Neural progenitor cell (in vitro differentiated cells): ENCODE data around the gene NSFL1C. TPM values are rescaled to one million over a fixed set of nuclear protein-coding genes. Genes with fewer than 3 reads are reported as not detected.

Experiments used
- DNase-seq: peaks from one replicate; pipeline ENCODE4 v3.0.0-alpha.2; 2016; ENCODE audit warnings: low spot score
- H2AFZ ChIP-seq: fragments of 200-600 bp; sonication (generic); replicated peaks from 2 replicates; pipeline ENCODE4 v1.6.1; 2016; ENCODE audit warnings: antibody characterized with exemption
- H3F3A ChIP-seq: fragments of 200-600 bp; sonication (generic); 2 replicates; pipeline ENCODE4 v1.6.1; 2016; ENCODE audit warnings: antibody characterized with exemption, low read depth
- H3K27ac ChIP-seq: fragments of 200-600 bp; sonication (generic); 2 replicates; pipeline ENCODE4 v1.5.1; 2016; ENCODE audit warnings: mild to moderate bottlenecking
- H3K27me3 ChIP-seq: fragments of 200-600 bp; sonication (generic); 2 replicates; pipeline ENCODE4 v1.6.1; 2016; ENCODE audit warnings: mild to moderate bottlenecking, moderate library complexity
- H3K36me3 ChIP-seq: fragments of 200-600 bp; sonication (generic); 2 replicates; pipeline ENCODE4 v1.5.1; 2016
- H3K4me1 ChIP-seq: fragments of 200-600 bp; sonication (generic); 2 replicates; pipeline ENCODE4 v1.6.1; 2016; ENCODE audit warnings: mixed run types
- H3K4me2 ChIP-seq: fragments of 200-600 bp; sonication (generic); 2 replicates; pipeline ENCODE4 v1.6.1; 2016
- H3K4me3 ChIP-seq: fragments of 200-600 bp; sonication (generic); 2 replicates; pipeline ENCODE4 v1.5.1; 2016
- H3K79me2 ChIP-seq: fragments of 200-600 bp; sonication (generic); 2 replicates; pipeline ENCODE4 v1.6.1; 2016; ENCODE audit warnings: low read depth
- H3K9ac ChIP-seq: fragments of 200-600 bp; sonication (generic); 2 replicates; pipeline ENCODE4 v1.6.1; 2016
- H3K9me3 ChIP-seq: fragments of 200-600 bp; sonication (generic); 2 replicates; pipeline ENCODE4 v1.5.1; 2016; ENCODE audit warnings: low read depth
- H4K20me1 ChIP-seq: fragments of 200-600 bp; sonication (generic); 2 replicates; pipeline ENCODE4 v1.6.1; 2016; ENCODE audit warnings: low read depth
- H3K27ac Mint-ChIP-seq: 3 replicates; pipeline ENCODE4 v1.8.0; 2021; ENCODE audit warnings: mixed read lengths
- H3K27me3 Mint-ChIP-seq: 2 replicates; pipeline ENCODE4 v1.8.0; 2022; ENCODE audit warnings: low read depth, mild to moderate bottlenecking, inconsistent platforms, moderate library complexity, mixed read lengths; ENCODE audit not compliant: insufficient read depth
- H3K36me3 Mint-ChIP-seq: 3 replicates; pipeline ENCODE4 v1.8.0; 2021; ENCODE audit warnings: mixed read lengths
- H3K4me1 Mint-ChIP-seq: 3 replicates; pipeline ENCODE4 v1.8.0; 2021; ENCODE audit warnings: mixed read lengths
- H3K4me3 Mint-ChIP-seq: 3 replicates; pipeline ENCODE4 v1.8.0; 2021; ENCODE audit warnings: mild to moderate bottlenecking, moderate library complexity, mixed read lengths
- H3K9me3 Mint-ChIP-seq: 3 replicates; pipeline ENCODE4 v1.8.0; 2020; ENCODE audit warnings: mixed read lengths
- EZH2 ChIP-seq: fragments of 200-600 bp; sonication (generic); IDR thresholded peaks from 2 replicates; pipeline ENCODE4 v1.6.1; 2017; ENCODE audit warnings: antibody characterized with exemption, mild to moderate bottlenecking, moderate library complexity
- EZH2phosphoT487 ChIP-seq: fragments of 200-600 bp; sonication (generic); IDR thresholded peaks from 2 replicates; pipeline ENCODE4 v1.6.1; 2017; ENCODE audit warnings: antibody characterized with exemption
- total RNA-seq: library from RNA; depleted of rRNA; stranded (reverse); fragments of >200 nt; gene quantifications from 2 replicates; pipeline ENCODE4 v1.2.3, GENCODE V29; 2015; ENCODE audit warnings: low replicate concordance
- TF ChIP-seq, protein P1 (sequence below): fragments of 200-600 bp; sonication (generic); IDR thresholded peaks from 2 replicates; pipeline ENCODE4 v1.5.1; 2017; ENCODE audit warnings: antibody characterized with exemption, mild to moderate bottlenecking

The NSFL1C gene
- total RNA-seq, 1 donor from 2014 or later = 30.5 TPM

DNA sequence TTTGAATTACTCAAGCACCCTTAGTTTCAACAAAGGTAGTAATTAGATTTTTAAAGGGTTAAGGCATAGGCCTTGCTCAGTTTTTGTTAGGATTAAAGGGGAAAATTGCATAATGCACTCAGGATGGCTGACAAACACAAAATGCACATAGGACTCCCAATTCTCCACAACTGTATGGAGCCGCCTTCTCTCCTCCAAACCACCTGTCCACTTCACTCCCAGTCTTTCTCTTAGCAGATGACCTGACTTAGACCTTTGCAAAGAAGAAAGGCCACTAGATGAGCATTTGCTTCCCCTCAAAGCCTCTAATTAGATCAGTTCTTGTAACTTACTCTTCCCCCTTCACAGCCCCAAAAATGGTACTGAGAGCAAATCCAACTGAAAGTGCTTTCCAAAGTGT is 20.1 kb downstream of the NSFL1C start:
- peaks cover 24% of the 10 kb centered on the region for H3K36me3 ChIP-seq
- H3K4me1 ChIP-seq = no peaks in the 10 kb centered on the region
- peaks cover 2% of the 10 kb centered on the region for H3K27me3 Mint-ChIP-seq
- H3K4me3 Mint-ChIP-seq = no peak overlapping the region
- no peak overlapping the region for H3K4me2 ChIP-seq
- no peaks in the 10 kb centered on the region for H3K9me3 Mint-ChIP-seq
- no peaks in the 10 kb centered on the region for H3K79me2 ChIP-seq
- no peaks in the 10 kb centered on the region for H3F3A ChIP-seq
- TF ChIP-seq, protein P1, sequence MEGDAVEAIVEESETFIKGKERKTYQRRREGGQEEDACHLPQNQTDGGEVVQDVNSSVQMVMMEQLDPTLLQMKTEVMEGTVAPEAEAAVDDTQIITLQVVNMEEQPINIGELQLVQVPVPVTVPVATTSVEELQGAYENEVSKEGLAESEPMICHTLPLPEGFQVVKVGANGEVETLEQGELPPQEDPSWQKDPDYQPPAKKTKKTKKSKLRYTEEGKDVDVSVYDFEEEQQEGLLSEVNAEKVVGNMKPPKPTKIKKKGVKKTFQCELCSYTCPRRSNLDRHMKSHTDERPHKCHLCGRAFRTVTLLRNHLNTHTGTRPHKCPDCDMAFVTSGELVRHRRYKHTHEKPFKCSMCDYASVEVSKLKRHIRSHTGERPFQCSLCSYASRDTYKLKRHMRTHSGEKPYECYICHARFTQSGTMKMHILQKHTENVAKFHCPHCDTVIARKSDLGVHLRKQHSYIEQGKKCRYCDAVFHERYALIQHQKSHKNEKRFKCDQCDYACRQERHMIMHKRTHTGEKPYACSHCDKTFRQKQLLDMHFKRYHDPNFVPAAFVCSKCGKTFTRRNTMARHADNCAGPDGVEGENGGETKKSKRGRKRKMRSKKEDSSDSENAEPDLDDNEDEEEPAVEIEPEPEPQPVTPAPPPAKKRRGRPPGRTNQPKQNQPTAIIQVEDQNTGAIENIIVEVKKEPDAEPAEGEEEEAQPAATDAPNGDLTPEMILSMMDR = no peak
- TF ChIP-seq EZH2 (no peak), EZH2phosphoT487 (no peak)
- H3K9me3 ChIP-seq = no peaks in the 10 kb centered on the region
- H3K36me3 Mint-ChIP-seq = peaks cover 30% of the 10 kb centered on the region
- H3K27ac Mint-ChIP-seq = no peak overlapping the region
- H3K4me1 Mint-ChIP-seq = no peaks in the 10 kb centered on the region
- no peaks in the 10 kb centered on the region for H4K20me1 ChIP-seq
- no peak overlapping the region for H3K27ac ChIP-seq
- H3K9ac ChIP-seq = no peak overlapping the region
- no peak overlapping the region for H3K4me3 ChIP-seq
- H3K27me3 ChIP-seq = no peaks in the 10 kb centered on the region
- no peak overlapping the region for H2AFZ ChIP-seq
- no peak for DNase-seq

GRCh38 chr20:1443085-1443484 is 23.6 kb downstream of the NSFL1C start:
- Mint-ChIP-seq H3K27me3 (peaks cover 2% of the 10 kb centered on the region), H3K36me3 (peaks cover 31% of the 10 kb centered on the region), H3K27ac (no peak overlapping the region), H3K9me3 (no peaks in the 10 kb centered on the region), H3K4me3 (no peak overlapping the region), H3K4me1 (no peaks in the 10 kb centered on the region)
- Histone ChIP-seq H3K9me3 (no peaks in the 10 kb centered on the region), H3K79me2 (no peaks in the 10 kb centered on the region), H3K27me3 (no peaks in the 10 kb centered on the region), H3K36me3 (no peaks in the 10 kb centered on the region), H3F3A (no peaks in the 10 kb centered on the region), H3K4me3 (no peak overlapping the region), H3K9ac (no peak overlapping the region), H3K4me1 (no peaks in the 10 kb centered on the region), H3K4me2 (no peak overlapping the region), H3K27ac (no peak overlapping the region), H4K20me1 (no peaks in the 10 kb centered on the region), H2AFZ (no peak overlapping the region)
- no peak for DNase-seq
- TF ChIP-seq, protein P1 = no peak
- TF ChIP-seq EZH2 (no peak), EZH2phosphoT487 (no peak)

GRCh38 chr20:1442304-1442703 is 24.3 kb downstream of the NSFL1C start:
- no peak overlapping the region for H3K9ac ChIP-seq
- H3K4me3 ChIP-seq = no peak overlapping the region
- no peak overlapping the region for H2AFZ ChIP-seq
- peaks cover 2% of the 10 kb centered on the region for H3K27me3 Mint-ChIP-seq
- no peaks in the 10 kb centered on the region for H3K36me3 ChIP-seq
- no peaks in the 10 kb centered on the region for H4K20me1 ChIP-seq
- no peaks in the 10 kb centered on the region for H3K9me3 ChIP-seq
- no peaks in the 10 kb centered on the region for H3K79me2 ChIP-seq
- H3K4me1 ChIP-seq = no peaks in the 10 kb centered on the region
- TF ChIP-seq EZH2phosphoT487 = no peak
- no peaks in the 10 kb centered on the region for H3F3A ChIP-seq
- H3K27ac ChIP-seq = no peak overlapping the region
- no peak overlapping the region for H3K4me2 ChIP-seq
- DNase-seq = no peak
- peak overlapping the region; percentile 60 for H3K27ac Mint-ChIP-seq
- no peaks in the 10 kb centered on the region for H3K9me3 Mint-ChIP-seq
- no peaks in the 10 kb centered on the region for H3K27me3 ChIP-seq
- peaks cover 30% of the 10 kb centered on the region for H3K36me3 Mint-ChIP-seq
- H3K4me1 Mint-ChIP-seq = no peaks in the 10 kb centered on the region
- no peak overlapping the region for H3K4me3 Mint-ChIP-seq

GRCh38 chr20:1441133-1441532 is 25.5 kb downstream of the NSFL1C start:
- DNase-seq = no peak
- H3K36me3 ChIP-seq = no peaks in the 10 kb centered on the region
- no peaks in the 10 kb centered on the region for H3K4me1 ChIP-seq
- no peak overlapping the region for H2AFZ ChIP-seq
- no peak overlapping the region for H3K4me3 Mint-ChIP-seq
- H3K9me3 ChIP-seq = no peaks in the 10 kb centered on the region
- H3K4me3 ChIP-seq = no peak overlapping the region
- H3K9ac ChIP-seq = no peak overlapping the region
- TF ChIP-seq, protein P1 = no peak
- TF ChIP-seq EZH2phosphoT487 = no peak
- no peak for TF ChIP-seq EZH2
- H3K27me3 Mint-ChIP-seq = peaks cover 2% of the 10 kb centered on the region
- H3F3A ChIP-seq = no peaks in the 10 kb centered on the region
- H4K20me1 ChIP-seq = no peaks in the 10 kb centered on the region
- no peaks in the 10 kb centered on the region for H3K9me3 Mint-ChIP-seq
- no peaks in the 10 kb centered on the region for H3K4me1 Mint-ChIP-seq
- no peak overlapping the region for H3K4me2 ChIP-seq
- H3K79me2 ChIP-seq = no peaks in the 10 kb centered on the region
- no peak overlapping the region for H3K27ac ChIP-seq
- H3K36me3 Mint-ChIP-seq = peaks cover 29% of the 10 kb centered on the region
- no peaks in the 10 kb centered on the region for H3K27me3 ChIP-seq
- H3K27ac Mint-ChIP-seq = no peak overlapping the region
